LNCaP clone FGC (cell line): ENCODE data around the gene DSN1.
A peak's percentile ranks its signal among the peaks of the same experiment; 100 is the strongest.

Source experiments
- DNase-seq: peaks from one replicate; pipeline ENCODE4 v3.0.0-alpha.2; 2011; ENCODE audit warnings: low read depth
- H3K4me3 ChIP-seq: 2 replicates; pipeline ENCODE4 v1.5.1; 2011; ENCODE audit warnings: mild to moderate bottlenecking, low read depth, low read length, control low read depth
- TF ChIP-seq, protein P1 (sequence below): IDR thresholded peaks from 2 replicates; pipeline ENCODE4 v1.5.1; 2012; ENCODE audit warnings: mild to moderate bottlenecking; ENCODE audit not compliant: control insufficient read depth, insufficient read depth; ENCODE audit errors: extremely low read depth

The DSN1 gene, protein sequence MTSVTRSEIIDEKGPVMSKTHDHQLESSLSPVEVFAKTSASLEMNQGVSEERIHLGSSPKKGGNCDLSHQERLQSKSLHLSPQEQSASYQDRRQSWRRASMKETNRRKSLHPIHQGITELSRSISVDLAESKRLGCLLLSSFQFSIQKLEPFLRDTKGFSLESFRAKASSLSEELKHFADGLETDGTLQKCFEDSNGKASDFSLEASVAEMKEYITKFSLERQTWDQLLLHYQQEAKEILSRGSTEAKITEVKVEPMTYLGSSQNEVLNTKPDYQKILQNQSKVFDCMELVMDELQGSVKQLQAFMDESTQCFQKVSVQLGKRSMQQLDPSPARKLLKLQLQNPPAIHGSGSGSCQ

DNA sequence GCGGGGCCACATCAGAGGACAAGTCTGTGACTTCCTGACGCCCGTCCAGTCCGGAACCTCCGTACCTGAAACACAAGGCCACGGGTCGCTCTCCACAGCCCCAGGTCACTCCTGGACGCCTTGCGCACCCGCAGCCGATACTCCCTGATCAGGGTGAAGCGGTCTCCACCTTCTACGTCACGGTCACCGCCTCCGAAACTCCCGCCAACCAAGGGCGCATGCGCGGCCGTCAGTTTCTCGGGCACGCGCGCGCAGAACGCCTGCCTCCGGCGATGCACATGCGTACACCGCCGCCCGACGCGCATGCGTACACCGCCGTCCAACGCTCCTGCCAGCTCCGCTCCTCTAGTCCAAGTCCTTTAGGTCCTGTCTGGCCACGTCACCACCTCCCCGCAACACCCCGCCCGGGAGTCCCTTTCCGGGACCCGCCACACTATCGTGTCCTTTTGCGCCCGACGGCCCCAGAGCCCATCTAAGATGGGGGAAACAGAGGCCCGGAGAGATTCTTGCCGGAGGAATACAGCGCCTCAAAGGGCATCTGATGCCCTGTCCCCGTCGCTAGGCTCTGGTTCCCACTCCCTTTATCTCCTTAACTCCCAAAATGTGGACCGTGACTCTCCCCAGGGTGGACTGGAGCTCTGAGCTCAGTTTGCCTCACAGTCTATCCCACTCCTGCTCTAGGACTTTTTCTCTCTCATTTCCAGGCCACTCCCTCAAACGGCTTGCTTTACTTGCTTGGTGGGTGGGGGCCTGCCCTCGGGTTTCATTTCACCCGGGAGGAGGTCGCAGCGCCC is at the start of gene DSN1:
Gene DSN1, minus strand, starts transcription at position 167 of the 794 bp plus-strand sequence. CDS start 2,305 bp downstream, outside the sequence.
- TF ChIP-seq, protein P1, sequence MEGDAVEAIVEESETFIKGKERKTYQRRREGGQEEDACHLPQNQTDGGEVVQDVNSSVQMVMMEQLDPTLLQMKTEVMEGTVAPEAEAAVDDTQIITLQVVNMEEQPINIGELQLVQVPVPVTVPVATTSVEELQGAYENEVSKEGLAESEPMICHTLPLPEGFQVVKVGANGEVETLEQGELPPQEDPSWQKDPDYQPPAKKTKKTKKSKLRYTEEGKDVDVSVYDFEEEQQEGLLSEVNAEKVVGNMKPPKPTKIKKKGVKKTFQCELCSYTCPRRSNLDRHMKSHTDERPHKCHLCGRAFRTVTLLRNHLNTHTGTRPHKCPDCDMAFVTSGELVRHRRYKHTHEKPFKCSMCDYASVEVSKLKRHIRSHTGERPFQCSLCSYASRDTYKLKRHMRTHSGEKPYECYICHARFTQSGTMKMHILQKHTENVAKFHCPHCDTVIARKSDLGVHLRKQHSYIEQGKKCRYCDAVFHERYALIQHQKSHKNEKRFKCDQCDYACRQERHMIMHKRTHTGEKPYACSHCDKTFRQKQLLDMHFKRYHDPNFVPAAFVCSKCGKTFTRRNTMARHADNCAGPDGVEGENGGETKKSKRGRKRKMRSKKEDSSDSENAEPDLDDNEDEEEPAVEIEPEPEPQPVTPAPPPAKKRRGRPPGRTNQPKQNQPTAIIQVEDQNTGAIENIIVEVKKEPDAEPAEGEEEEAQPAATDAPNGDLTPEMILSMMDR: no peak
- peak; percentile 91 for DNase-seq
- peak within 1 kb of the TSS; percentile 94 for H3K4me3 ChIP-seq

DNA sequence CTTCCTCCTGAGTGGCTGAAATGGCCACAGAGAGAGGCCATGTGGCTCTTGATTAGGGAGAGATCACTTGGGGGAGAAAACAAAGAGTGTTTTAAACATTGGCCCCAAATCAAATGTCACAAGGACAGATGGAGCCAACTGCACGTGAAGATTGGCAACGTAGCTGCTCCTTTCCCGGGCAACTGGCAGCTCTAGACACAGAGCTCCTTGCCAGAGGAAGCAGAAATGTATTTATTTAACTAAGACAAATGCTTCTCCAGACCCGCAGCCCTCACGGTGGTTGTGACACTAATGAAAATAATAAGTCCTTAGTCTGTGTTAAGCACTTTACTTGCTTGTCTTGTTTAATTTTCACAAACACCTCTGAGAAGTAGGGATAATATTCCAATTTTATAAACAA is 49.6 kb upstream of the DSN1 start:
- no peak overlapping the region for H3K4me3 ChIP-seq
- TF ChIP-seq, protein P1: no peak
- DNase-seq: peak; percentile 74

DNA sequence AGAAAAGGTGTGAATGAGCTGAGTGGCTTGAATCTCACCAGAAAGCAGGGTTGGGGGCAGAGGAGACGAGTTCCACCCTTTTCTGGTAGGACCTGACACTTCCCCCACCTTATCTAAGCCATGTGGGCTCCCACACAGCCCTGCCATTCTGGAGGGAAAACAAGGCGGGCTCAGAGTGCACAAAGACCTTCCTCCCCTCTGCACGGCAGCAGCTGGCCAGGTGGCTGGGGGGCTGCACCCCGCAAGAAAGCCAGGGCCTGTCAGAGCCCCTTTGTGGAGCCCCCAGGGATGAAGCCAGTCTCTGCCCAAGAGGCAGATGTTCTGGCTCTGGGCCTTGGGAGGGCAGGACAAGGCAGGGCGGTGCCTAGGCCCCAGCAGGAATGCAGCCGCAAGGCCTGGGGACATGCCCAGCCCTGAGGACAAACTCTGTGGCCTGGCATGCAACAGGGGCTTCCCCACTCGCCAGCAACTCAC is 48.4 kb upstream of the DSN1 start:
- TF ChIP-seq, protein P1: no peak
- no peak overlapping the region for H3K4me3 ChIP-seq
- no peak for DNase-seq

DNA sequence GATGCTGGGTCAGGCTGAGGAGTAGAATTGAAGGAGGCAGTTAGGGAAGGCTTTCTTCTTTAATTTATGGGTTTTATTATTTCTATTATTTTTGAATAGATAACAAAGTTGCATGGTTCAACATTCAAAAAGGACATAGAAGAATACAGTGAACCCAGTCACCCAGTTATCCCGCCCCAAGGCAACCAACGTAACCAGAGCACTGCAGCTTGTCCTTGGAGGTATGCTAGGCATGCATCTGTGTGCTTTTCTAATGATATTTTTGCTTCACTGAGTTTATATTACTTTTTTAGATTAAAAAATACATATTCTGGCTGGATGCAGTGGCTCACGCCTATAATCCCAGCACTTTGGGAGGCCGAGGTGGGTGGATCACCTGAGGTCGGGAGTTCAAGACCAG is 47.4 kb upstream of the DSN1 start:
- DNase-seq: no peak
- H3K4me3 ChIP-seq: no peak overlapping the region
- TF ChIP-seq, protein P1: no peak

DNA sequence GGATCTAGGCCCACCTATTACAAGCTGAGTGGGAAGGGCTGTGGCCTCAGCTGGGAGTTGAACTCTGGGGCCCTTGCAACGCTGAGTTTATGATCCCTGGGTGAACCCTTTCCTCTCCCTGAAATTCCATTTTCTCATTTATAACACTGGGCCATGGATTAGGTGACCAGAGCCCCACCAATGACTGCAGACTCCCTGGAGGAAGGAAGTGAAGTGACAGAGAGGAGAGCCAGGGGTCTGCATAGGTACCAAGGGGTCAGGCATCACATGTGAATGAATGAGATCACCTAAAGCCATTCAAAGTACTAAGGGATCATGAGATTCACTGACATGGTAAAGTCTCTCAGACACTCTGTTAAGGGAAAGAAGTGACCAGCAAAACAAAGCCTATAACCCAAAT is 46.5 kb upstream of the DSN1 start:
- H3K4me3 ChIP-seq: no peak overlapping the region
- no peak for DNase-seq
- TF ChIP-seq, protein P1: no peak

DNA sequence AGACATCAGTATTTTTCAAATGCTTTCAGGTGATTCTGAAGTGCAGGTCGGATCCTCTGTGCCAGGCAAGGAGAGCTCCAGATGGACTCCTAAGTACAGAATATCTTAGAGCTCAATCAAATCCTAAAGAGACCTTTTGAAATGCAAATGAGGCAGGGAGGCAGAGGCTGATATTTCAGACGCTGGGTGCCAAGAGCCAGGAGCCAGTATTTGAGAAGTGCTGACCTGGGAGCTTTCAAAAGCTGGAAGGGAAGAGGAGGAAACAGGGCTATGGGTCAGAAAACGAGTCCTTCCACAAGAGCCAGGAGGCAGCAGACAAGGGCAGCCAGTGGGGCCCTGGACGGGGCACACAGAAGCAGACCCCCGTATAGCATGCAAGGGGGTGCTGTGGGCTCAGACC is 46.1 kb upstream of the DSN1 start:
- peak; percentile 26 for DNase-seq
- TF ChIP-seq, protein P1: no peak

More for the DNA sequence above, 46.1 kb upstream of the DSN1 start:
- H3K4me3 ChIP-seq: no peak overlapping the region
